ENCODE measurements around the gene TAOK1. TPM values are rescaled to one million over a fixed set of nuclear protein-coding genes. Genes with fewer than 3 reads are reported as not detected.

Gene TAOK1
- total and polyA plus RNA-seq, 2 of the 13 experiments (the other 11 are each of a cell fraction or from before 2014, with no cell fraction given) = 14.1 to 23.0 TPM

- no peaks in the 10 kb centered on the region for H4K20me1 ChIP-seq (ENCODE audit: insufficient read depth, low read length)
- 98% methylated on average over 9 of the region's 22 CpGs for WGBS (ENCODE audit: low lambda C conversion rate)
- ATAC-seq (no peak), DNase-seq (ENCODE audit: low spot score) (no peak), FAIRE-seq (no peak)
- no TSS peak for BruUV-seq (replicated peaks)
- POLR2A ChIA-PET = interaction anchor here (1.0 kb wide), 1 partner anchor 9 kb away, joined by 3 read pairs; the partner anchor contains the start of gene TP53I13
- H3K9me3 ChIP-seq (ENCODE audit: low read length) = no peaks in the 10 kb centered on the region
- H3K4me1 ChIP-seq (ENCODE audit: insufficient read depth, low read length) = peaks cover 23% of the 10 kb centered on the region
- H3K27ac ChIP-seq (ENCODE audit: extremely low read length, insufficient read depth, low read length) = no peak overlapping the region
- no peaks in the 10 kb centered on the region for H3K27me3 ChIP-seq (ENCODE audit: control insufficient read depth in 1 of 2, insufficient read depth in 2 of 2, low read length in 2 of 2)
- no peaks in the 10 kb centered on the region for H3K79me2 ChIP-seq (ENCODE audit: insufficient read depth, low read length)
- no peak overlapping the region for H3K4me2 ChIP-seq (ENCODE audit: low read depth, low read length)
- intact Hi-C loops (cut with micrococcal nuclease; ENCODE audit: unreplicated experiment) (no loop called here), in situ Hi-C loops (cut with HindIII; ENCODE audit: extremely low pct_ligation_motif_present, low pct_unique_long_range_greater_than_20kb) (no loop called here)
- no peak overlapping the region for H3K4me3 ChIP-seq (replicated peaks in 1 of 3; ENCODE audit: insufficient read depth in 1 of 3, low read depth in 2 of 3, low read length in 3 of 3)
- H3K9ac ChIP-seq (ENCODE audit: insufficient read depth, low read depth, low read length) = no peak overlapping the region
- H2AFZ ChIP-seq (ENCODE audit: low read length) = no peak overlapping the region
- CTCF ChIA-PET (ENCODE audit: low intra/inter-chr PET ratio, low total read pairs) = no interaction called here
- H3K36me3 ChIP-seq (replicated peaks in 1 of 2; ENCODE audit: control insufficient read depth in 1 of 2, insufficient read depth in 2 of 2, low read length in 2 of 2) = peaks cover 5 to 20% of the 10 kb centered on the region in 2 experiments; a peak in 4 of 5 replicates
- TF ChIP-seq MIER3 (CRISPR knock-in tag; IDR thresholded peaks at IDR 0.05; ENCODE audit: borderline replicate concordance) (no peak), ZNF615 (CRISPR knock-in tag; IDR thresholded peaks at IDR 0.05; ENCODE audit: borderline replicate concordance) (no peak), ZNF550 (CRISPR knock-in tag; IDR thresholded peaks at IDR 0.05; ENCODE audit: borderline replicate concordance) (no peak), YEATS2 (CRISPR knock-in tag; IDR thresholded peaks at IDR 0.05; ENCODE audit: borderline replicate concordance) (no peak), RARG (CRISPR knock-in tag; IDR thresholded peaks at IDR 0.05; ENCODE audit: low read depth) (no peak), DRAP1 (CRISPR knock-in tag; IDR thresholded peaks at IDR 0.05) (no peak), HNF1B (CRISPR knock-in tag; IDR thresholded peaks at IDR 0.05) (no peak), KIAA2018 (CRISPR knock-in tag; IDR thresholded peaks at IDR 0.05; ENCODE audit: borderline replicate concordance) (no peak), ZFYVE20 (CRISPR knock-in tag; IDR thresholded peaks at IDR 0.05; ENCODE audit: borderline replicate concordance, low read depth) (no peak), ZNF691 (CRISPR knock-in tag; IDR thresholded peaks at IDR 0.05; ENCODE audit: borderline replicate concordance, low read depth) (no peak), NFKBIZ (CRISPR knock-in tag; IDR thresholded peaks at IDR 0.05) (no peak), KLF11 (CRISPR knock-in tag; IDR thresholded peaks at IDR 0.05) (no peak)
Measured at GRCh38 chr17:29577385-29578211, 187.4 kb downstream of the TAOK1 start.

Measured in HepG2 (cell line).